Activated CD8-positive, alpha-beta T cell treated with anti-CD3 and anti-CD28 coated beads for 36 hours (primary cell): ENCODE data around the gene MAP6D1. TPM values are rescaled to one million over a fixed set of nuclear protein-coding genes. Genes with fewer than 3 reads are reported as not detected.

Experiments
- ATAC-seq: fragments of 200-7000 bp; cut with Tn5 transposase; one replicate; pipeline ENCODE4 v1.10.0; 2021; ENCODE audit warnings: mild to moderate bottlenecking, moderate library complexity
- CTCF ChIA-PET: fragments of 350-600 bp; sonication (Branson Sonifier 250); formaldehyde crosslinking; loops from one replicate; lab custom pipeline; 2021; ENCODE audit warnings: antibody characterized with exemption; lab: Charles Lee
- POLR2A ChIA-PET: fragments of 350-600 bp; sonication (Branson Sonifier 250); formaldehyde crosslinking; loops from one replicate; lab custom pipeline; 2021; ENCODE audit warnings: antibody characterized with exemption; lab: Charles Lee
- DNase-seq: peaks from one replicate; pipeline ENCODE4 v3.0.0-alpha.2; 2020
- H3K27ac Mint-ChIP-seq: one replicate; pipeline ENCODE4 v1.8.0; 2021; ENCODE audit warnings: mild to moderate bottlenecking, mixed read lengths
- H3K27me3 Mint-ChIP-seq: one replicate; pipeline ENCODE4 v1.8.0; 2021; ENCODE audit warnings: mixed read lengths
- H3K36me3 Mint-ChIP-seq: one replicate; pipeline ENCODE4 v1.8.0; 2021; ENCODE audit warnings: low read depth, mixed read lengths
- H3K4me1 Mint-ChIP-seq: one replicate; pipeline ENCODE4 v1.8.0; 2021; ENCODE audit warnings: low read depth, mixed read lengths
- H3K4me3 Mint-ChIP-seq: one replicate; pipeline ENCODE4 v1.8.0; 2021; ENCODE audit warnings: mild to moderate bottlenecking, moderate library complexity, mixed read lengths
- H3K9me3 Mint-ChIP-seq: one replicate; pipeline ENCODE4 v1.8.0; 2021; ENCODE audit warnings: mixed read lengths
- intact Hi-C: fragments of 100-400 bp; cut with micrococcal nuclease; formaldehyde crosslinking; loops from one replicate; pipeline ENCODE4 v1.10.0; 2022
- total RNA-seq, 2 experiments: library from RNA; stranded (reverse); gene quantifications; one replicate each; pipeline ENCODE4 v1.2.3, GENCODE V29; 2021
- TF ChIP-seq, protein P1 (sequence below): fragments of 200-600 bp; IDR thresholded peaks from one replicate; pipeline ENCODE4 v1.8.0; 2022; ENCODE audit warnings: antibody characterized with exemption, mild to moderate bottlenecking

MAP6D1 gene
- total RNA-seq, 2 experiments from 2014 or later, result 3.8 to 4.3 TPM

DNA sequence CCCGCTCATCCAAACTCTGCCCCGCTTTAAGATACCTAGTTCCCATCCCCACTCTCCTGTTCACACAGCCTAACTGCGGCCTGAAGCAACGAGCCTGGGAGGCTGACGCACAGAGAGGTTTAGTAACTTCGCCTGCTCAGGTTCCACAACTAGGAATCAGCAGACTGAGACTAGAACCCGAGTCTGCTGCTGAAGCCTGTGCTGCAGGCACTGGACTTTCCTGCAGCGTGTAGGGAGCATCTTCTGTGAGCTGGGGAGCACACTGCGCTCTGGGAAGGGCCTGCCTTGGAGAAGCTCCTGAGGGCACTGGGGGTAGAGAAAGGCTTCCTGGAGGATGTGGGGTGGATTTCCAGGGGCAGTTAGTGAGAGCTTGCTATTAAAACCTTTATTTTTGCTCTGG, 4.8 kb upstream of the MAP6D1 start:
- H3K4me1 Mint-ChIP-seq, result no peaks in the 10 kb centered on the region
- no peaks in the 10 kb centered on the region for H3K27me3 Mint-ChIP-seq
- H3K36me3 Mint-ChIP-seq, result peaks cover 3% of the 10 kb centered on the region
- intact Hi-C loops, result no loop called here
- no peak for DNase-seq
- no peak overlapping the region for H3K4me3 Mint-ChIP-seq
- TF ChIP-seq, protein P1, sequence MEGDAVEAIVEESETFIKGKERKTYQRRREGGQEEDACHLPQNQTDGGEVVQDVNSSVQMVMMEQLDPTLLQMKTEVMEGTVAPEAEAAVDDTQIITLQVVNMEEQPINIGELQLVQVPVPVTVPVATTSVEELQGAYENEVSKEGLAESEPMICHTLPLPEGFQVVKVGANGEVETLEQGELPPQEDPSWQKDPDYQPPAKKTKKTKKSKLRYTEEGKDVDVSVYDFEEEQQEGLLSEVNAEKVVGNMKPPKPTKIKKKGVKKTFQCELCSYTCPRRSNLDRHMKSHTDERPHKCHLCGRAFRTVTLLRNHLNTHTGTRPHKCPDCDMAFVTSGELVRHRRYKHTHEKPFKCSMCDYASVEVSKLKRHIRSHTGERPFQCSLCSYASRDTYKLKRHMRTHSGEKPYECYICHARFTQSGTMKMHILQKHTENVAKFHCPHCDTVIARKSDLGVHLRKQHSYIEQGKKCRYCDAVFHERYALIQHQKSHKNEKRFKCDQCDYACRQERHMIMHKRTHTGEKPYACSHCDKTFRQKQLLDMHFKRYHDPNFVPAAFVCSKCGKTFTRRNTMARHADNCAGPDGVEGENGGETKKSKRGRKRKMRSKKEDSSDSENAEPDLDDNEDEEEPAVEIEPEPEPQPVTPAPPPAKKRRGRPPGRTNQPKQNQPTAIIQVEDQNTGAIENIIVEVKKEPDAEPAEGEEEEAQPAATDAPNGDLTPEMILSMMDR, result no peak
- no peak for ATAC-seq
- H3K9me3 Mint-ChIP-seq, result no peaks in the 10 kb centered on the region
- no peak overlapping the region for H3K27ac Mint-ChIP-seq
- CTCF ChIA-PET, result no interaction called here
- POLR2A ChIA-PET, result no interaction called here

DNA sequence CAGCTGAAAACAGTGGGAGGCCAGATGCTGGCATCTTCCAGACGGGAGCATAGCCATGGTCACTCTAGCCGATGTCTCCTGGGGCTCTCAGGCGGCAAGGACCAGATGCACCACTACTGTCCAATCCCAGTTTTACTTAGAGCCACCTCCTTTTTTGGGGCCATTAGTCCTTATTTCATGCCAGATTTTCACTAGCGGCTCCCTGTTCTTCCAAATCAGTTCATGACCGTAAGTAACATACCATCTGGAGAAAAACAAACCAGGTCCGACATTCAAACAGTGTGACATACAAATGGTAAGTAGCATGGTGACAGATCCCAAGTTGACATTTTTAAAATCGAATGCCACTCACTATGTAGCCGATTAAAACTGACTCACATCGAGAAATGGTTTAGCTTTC, 4.1 kb upstream of the MAP6D1 start:
- intact Hi-C loops, result no loop called here
- ATAC-seq, result no peak
- no peak overlapping the region for H3K27ac Mint-ChIP-seq

DNA sequence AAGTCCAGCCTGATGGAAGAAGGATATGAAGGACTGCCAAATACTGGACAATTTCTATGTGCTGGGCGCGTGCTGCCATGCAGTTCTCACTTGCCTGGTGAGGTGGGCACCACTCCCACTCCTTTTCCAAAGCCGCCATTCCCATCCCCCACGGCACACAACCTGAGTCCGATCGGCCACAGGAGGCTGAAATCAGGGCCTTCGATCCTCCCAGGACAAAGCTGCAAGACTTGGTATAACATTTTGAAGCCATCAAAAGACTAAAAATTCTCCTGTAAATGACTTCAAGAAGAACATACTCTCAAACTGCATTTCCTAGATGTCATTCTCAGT, 3.1 kb upstream of the MAP6D1 start:
- Mint-ChIP-seq H3K9me3 (no peaks in the 10 kb centered on the region), H3K4me1 (peaks cover 11% of the 10 kb centered on the region), H3K27ac (no peak overlapping the region), H3K4me3 (no peak overlapping the region), H3K27me3 (no peaks in the 10 kb centered on the region), H3K36me3 (peaks cover 3% of the 10 kb centered on the region)
- CTCF ChIA-PET, result no interaction called here
- ATAC-seq (no peak), DNase-seq (no peak)
- TF ChIP-seq, protein P1, result no peak
- POLR2A ChIA-PET, result interaction anchor here (0.9 kb wide), 1 partner anchor 56 kb away, joined by 3 read pairs; the partner anchor contains the start of gene PARL
- intact Hi-C loops, result no loop called here

More for the DNA sequence above, 4.1 kb upstream of the MAP6D1 start:
- TF ChIP-seq, protein P1, result no peak
- Mint-ChIP-seq H3K4me3 (no peak overlapping the region), H3K4me1 (peaks cover 2% of the 10 kb centered on the region), H3K27me3 (no peaks in the 10 kb centered on the region), H3K9me3 (no peaks in the 10 kb centered on the region), H3K36me3 (peaks cover 3% of the 10 kb centered on the region)
- ChIA-PET POLR2A (interaction anchor here (0.9 kb wide), 1 partner anchor 55 kb away, joined by 3 read pairs; the partner anchor contains the start of gene PARL), CTCF (no interaction called here)
- no peak for DNase-seq

DNA sequence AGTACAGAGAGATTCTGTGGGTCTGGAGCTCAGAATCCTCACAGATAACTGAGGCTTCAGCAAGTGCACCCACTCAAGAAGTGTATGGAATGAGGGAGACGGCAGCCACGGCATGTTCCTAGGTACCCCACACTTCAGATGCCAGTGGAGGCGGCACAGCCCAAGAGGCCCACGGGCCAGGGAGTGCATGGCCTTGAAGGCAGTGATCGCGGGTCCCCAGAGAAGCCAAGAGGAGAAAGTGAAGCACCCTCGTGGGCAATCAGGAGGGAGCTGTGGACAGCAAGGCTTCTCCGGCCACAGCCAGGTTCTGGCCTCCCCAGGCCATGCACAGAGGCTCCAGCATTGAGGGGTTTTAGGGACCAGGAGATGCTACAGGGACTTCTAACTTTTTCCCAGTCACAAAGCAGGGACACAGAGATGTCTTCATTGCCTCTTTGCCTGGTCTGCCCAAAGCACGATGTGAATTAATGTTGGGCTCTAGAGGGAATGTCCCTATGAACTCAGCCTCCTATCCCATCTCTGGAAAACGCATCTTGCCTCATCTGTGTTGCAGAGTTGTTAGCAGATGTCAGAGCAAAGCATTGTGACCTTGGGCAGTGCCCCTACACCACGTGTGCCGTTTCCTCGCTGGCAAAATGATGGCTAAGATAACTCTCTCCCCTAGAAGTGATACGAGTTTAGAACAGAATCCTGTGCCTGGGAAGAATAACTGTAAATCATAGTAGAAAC, 2.6 kb upstream of the MAP6D1 start:
- TF ChIP-seq, protein P1, result no peak
- DNase-seq (no peak), ATAC-seq (no peak)
- Mint-ChIP-seq H3K4me1 (peaks cover 11% of the 10 kb centered on the region), H3K4me3 (no peak overlapping the region), H3K27ac (no peak overlapping the region), H3K27me3 (no peaks in the 10 kb centered on the region), H3K36me3 (no peaks in the 10 kb centered on the region), H3K9me3 (no peaks in the 10 kb centered on the region)
- ChIA-PET POLR2A (no interaction called here), CTCF (interaction anchor here (3.5 kb wide), 1 partner anchor 57 kb away, joined by 22 read pairs; the partner anchor contains the start of gene PARL)
- intact Hi-C loops, result no loop called here
